OCI-LY7 (cell line): ENCODE measurements around the gene WIPF3. TPM values are rescaled to one million over a fixed set of nuclear protein-coding genes. Genes with fewer than 3 reads are reported as not detected.

ENCODE experiments used
- BruUV-seq: library from RNA; stranded (reverse); fragments of 400-500 nt; replicated peaks from 2 replicates; lab custom pipeline; 2021; lab: Mats Ljungman, UMichigan
- CTCF ChIA-PET: fragments of 300-600 bp; sonication (Branson Sonifier 250); formaldehyde crosslinking; loops from one replicate; lab custom pipeline; 2022; ENCODE audit warnings: antibody characterized with exemption; ENCODE audit not compliant: unreplicated experiment; lab: Charles Lee
- POLR2A ChIA-PET: fragments of 300-600 bp; sonication (Branson Sonifier 250); formaldehyde crosslinking; loops from one replicate; lab custom pipeline; 2022; ENCODE audit warnings: antibody characterized with exemption; lab: Charles Lee
- DNase-seq: peaks from one replicate; pipeline ENCODE4 v3.0.0-alpha.2; 2015; ENCODE audit warnings: low spot score
- H2AFZ ChIP-seq: fragments of 200-600 bp; sonication (generic), shearing (Covaris generic); 2 replicates; pipeline ENCODE4 v1.6.1; 2014; ENCODE audit warnings: mild to moderate bottlenecking, antibody characterized with exemption, low read length, moderate library complexity
- H3K27ac ChIP-seq: fragments of 200-600 bp; sonication (generic); 2 replicates; pipeline ENCODE4 v1.5.1; 2014; ENCODE audit warnings: mixed run types, low read depth, mild to moderate bottlenecking, moderate library complexity, low read length, inconsistent platforms; ENCODE audit not compliant: poor library complexity, severe bottlenecking
- H3K36me3 ChIP-seq: fragments of 200-600 bp; sonication (generic); 2 replicates; pipeline ENCODE4 v1.6.1; 2014; ENCODE audit warnings: mild to moderate bottlenecking, antibody characterized with exemption, low read length, moderate library complexity, mixed read lengths; ENCODE audit not compliant: insufficient read depth
- H3K4me1 ChIP-seq: fragments of 200-600 bp; sonication (generic); 2 replicates; pipeline ENCODE4 v1.5.1; 2014; ENCODE audit warnings: mild to moderate bottlenecking, low read length; ENCODE audit not compliant: insufficient read depth, poor library complexity, severe bottlenecking
- H3K4me2 ChIP-seq: fragments of 200-600 bp; sonication (generic); 2 replicates; pipeline ENCODE4 v1.6.1; 2014; ENCODE audit warnings: mild to moderate bottlenecking, low read length
- H3K4me3 ChIP-seq: fragments of 200-600 bp; sonication (generic); 2 replicates; pipeline ENCODE4 v1.5.1; 2014; ENCODE audit warnings: mild to moderate bottlenecking, low read depth, low read length; ENCODE audit not compliant: poor library complexity, severe bottlenecking
- H3K79me2 ChIP-seq: fragments of 200-600 bp; sonication (generic); 2 replicates; pipeline ENCODE4 v1.6.1; 2016; ENCODE audit warnings: low read depth, mild to moderate bottlenecking, low read length, moderate library complexity, mixed read lengths; ENCODE audit not compliant: insufficient read depth
- H3K9me2 ChIP-seq: fragments of 200-600 bp; sonication (generic); 2 replicates; pipeline ENCODE4 v1.6.1; 2016; ENCODE audit warnings: mild to moderate bottlenecking, low read length, mixed read lengths; ENCODE audit not compliant: insufficient read depth
- H3K9me3 ChIP-seq: fragments of 200-600 bp; sonication (generic); 2 replicates; pipeline ENCODE4 v1.6.1; 2014; ENCODE audit warnings: mild to moderate bottlenecking, mixed run types, low read length, mixed read lengths
- H4K20me1 ChIP-seq: fragments of 200-600 bp; sonication (generic); 2 replicates; pipeline ENCODE4 v1.6.1; 2014; ENCODE audit warnings: mild to moderate bottlenecking, antibody characterized with exemption, low read length, moderate library complexity, mixed read lengths; ENCODE audit not compliant: insufficient read depth
- EZH2phosphoT487 ChIP-seq: fragments of 200-600 bp; sonication (generic); IDR thresholded peaks from 2 replicates; pipeline ENCODE4 v1.6.1; 2018; ENCODE audit warnings: low read depth, borderline replicate concordance, mild to moderate bottlenecking, mixed run types, antibody characterized with exemption, low read length, moderate library complexity, mixed read lengths
- intact Hi-C: fragments of 100-400 bp; cut with micrococcal nuclease; formaldehyde crosslinking; loops from one replicate; pipeline ENCODE4 v1.10.0; 2022; ENCODE audit not compliant: unreplicated experiment
- small RNA-seq: library from RNA; depleted of rRNA; stranded (forward); fragments of <200 nt; gene quantifications from one replicate; pipeline ENCODE3, GENCODE V24; 2014
- total RNA-seq, 2 experiments: library from RNA; depleted of rRNA in 1 of 2; stranded (reverse); fragments of >200 nt in 1 of 2; shearing (Covaris generic) in 1 of 2; gene quantifications; 2 replicates each; pipeline ENCODE4 v1.2.3, GENCODE V29; 2014 to 2022
- TF ChIP-seq, protein P1 (sequence below): fragments of 200-600 bp; sonication (generic); conservative IDR thresholded peaks from 2 replicates; pipeline ENCODE4 v1.5.1; 2014; ENCODE audit warnings: mild to moderate bottlenecking, antibody characterized with exemption, low read length, moderate library complexity, mixed read lengths

The WIPF3 gene
- total RNA-seq, 2 experiments from 2014 or later: not detected

DNA sequence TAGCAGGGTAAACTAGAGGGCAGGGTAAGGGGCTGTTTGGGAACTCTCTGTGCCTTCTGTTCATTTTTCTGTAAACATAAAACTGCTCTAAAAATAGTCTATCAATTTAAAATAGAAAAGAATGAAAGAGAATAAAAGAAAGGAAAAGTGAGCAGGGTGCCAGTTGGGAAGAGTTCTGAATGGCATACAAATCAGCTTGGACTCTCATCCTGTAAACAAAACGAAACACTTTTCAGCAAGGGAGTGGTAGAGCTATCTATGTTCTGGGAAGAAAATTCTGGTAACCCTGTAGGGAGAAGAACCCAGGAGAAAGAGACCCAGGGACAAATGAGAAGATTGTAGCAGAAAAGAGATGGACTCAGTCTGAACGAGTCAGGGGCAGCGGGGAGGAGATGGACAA is 158.7 kb downstream of the WIPF3 start:
- no peaks in the 10 kb centered on the region for H3K4me1 ChIP-seq
- TF ChIP-seq, protein P1, sequence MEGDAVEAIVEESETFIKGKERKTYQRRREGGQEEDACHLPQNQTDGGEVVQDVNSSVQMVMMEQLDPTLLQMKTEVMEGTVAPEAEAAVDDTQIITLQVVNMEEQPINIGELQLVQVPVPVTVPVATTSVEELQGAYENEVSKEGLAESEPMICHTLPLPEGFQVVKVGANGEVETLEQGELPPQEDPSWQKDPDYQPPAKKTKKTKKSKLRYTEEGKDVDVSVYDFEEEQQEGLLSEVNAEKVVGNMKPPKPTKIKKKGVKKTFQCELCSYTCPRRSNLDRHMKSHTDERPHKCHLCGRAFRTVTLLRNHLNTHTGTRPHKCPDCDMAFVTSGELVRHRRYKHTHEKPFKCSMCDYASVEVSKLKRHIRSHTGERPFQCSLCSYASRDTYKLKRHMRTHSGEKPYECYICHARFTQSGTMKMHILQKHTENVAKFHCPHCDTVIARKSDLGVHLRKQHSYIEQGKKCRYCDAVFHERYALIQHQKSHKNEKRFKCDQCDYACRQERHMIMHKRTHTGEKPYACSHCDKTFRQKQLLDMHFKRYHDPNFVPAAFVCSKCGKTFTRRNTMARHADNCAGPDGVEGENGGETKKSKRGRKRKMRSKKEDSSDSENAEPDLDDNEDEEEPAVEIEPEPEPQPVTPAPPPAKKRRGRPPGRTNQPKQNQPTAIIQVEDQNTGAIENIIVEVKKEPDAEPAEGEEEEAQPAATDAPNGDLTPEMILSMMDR: no peak
- no peak for TF ChIP-seq EZH2phosphoT487
- no peak overlapping the region for H3K27ac ChIP-seq
- intact Hi-C loops: no loop called here
- H3K79me2 ChIP-seq: peaks cover 5% of the 10 kb centered on the region; the same call in 1 of the 2 replicates
- no peak overlapping the region for H3K4me3 ChIP-seq
- no peak overlapping the region for H3K4me2 ChIP-seq
- H3K9me2 ChIP-seq: no peaks in the 10 kb centered on the region
- no peak for DNase-seq
- ChIA-PET POLR2A (interaction anchor here (0.6 kb wide), 1 partner anchor 9 kb away, joined by 3 read pairs; no protein-coding TSS in a partner anchor), CTCF (no interaction called here)
- H3K9me3 ChIP-seq: no peaks in the 10 kb centered on the region
- BruUV-seq: no TSS peak
- H3K36me3 ChIP-seq: peaks cover 47% of the 10 kb centered on the region
- no peak overlapping the region for H2AFZ ChIP-seq
- no peaks in the 10 kb centered on the region for H4K20me1 ChIP-seq

Small RNAs within 50 kb of the gene (small RNA-seq; reads per million reads assigned to genes)
- gene RF01210: not detected

Other genes with a start within 250 kb of the WIPF3 start
- gene PRR15, start 242.7 kb upstream of the WIPF3 start, total RNA-seq (2014; rRNA removed; shearing (Covaris generic)): not detected in 2 replicates
- not detected in 2 replicates for gene PRR15, start 242.7 kb upstream of the WIPF3 start, total RNA-seq (2022)
- 32.5 and 37.1 TPM in 2 replicates for gene SCRN1, start 183.3 kb downstream of the WIPF3 start, total RNA-seq (2014; rRNA removed; shearing (Covaris generic))
- gene SCRN1, start 183.3 kb downstream of the WIPF3 start, total RNA-seq (2022): 58.3 and 62.7 TPM in 2 replicates
- 5.3 and 6.3 TPM in 2 replicates for gene FKBP14, start 220.2 kb downstream of the WIPF3 start, total RNA-seq (2014; rRNA removed; shearing (Covaris generic))
- gene FKBP14, start 220.2 kb downstream of the WIPF3 start, total RNA-seq (2022): 15.9 and 17.9 TPM in 2 replicates
- 10.2 and 11.0 TPM in 2 replicates for gene PLEKHA8, start 221.9 kb downstream of the WIPF3 start, total RNA-seq (2014; rRNA removed; shearing (Covaris generic))
- 27.9 and 31.7 TPM in 2 replicates for gene PLEKHA8, start 221.9 kb downstream of the WIPF3 start, total RNA-seq (2022)